ENCODE results near the gene TNFRSF13B.

Gene TNFRSF13B

GRCh38 chr17:16971458-16972338, at the start of gene TNFRSF13B:
TNFRSF13B (minus strand) TSS chr17:16972118; CDS start chr17:16972075, 43 bp downstream.
- no peak for TF ChIP-seq CTCF (IDR thresholded peaks at IDR 0.05; ENCODE audit: extremely low read depth, missing control alignments)

GRCh38 chr17:17021194-17021863, 49.4 kb upstream of the TNFRSF13B start:
- no peak for DNase-seq (ENCODE audit: low spot score)

More at GRCh38 chr17:16971458-16972338, at the start of gene TNFRSF13B:
- no peak for DNase-seq (ENCODE audit: low spot score)

GRCh38 chr17:17020821-17021193, 48.9 kb upstream of the TNFRSF13B start:
- no peak for TF ChIP-seq CTCF (IDR thresholded peaks at IDR 0.05; ENCODE audit: extremely low read depth, missing control alignments)
- DNase-seq (ENCODE audit: low spot score), result no peak

More at GRCh38 chr17:17021194-17021863, 49.4 kb upstream of the TNFRSF13B start:
- TF ChIP-seq CTCF (IDR thresholded peaks at IDR 0.05; ENCODE audit: extremely low read depth, missing control alignments), result no peak

- no peak for TF ChIP-seq CTCF (IDR thresholded peaks at IDR 0.05; ENCODE audit: extremely low read depth, missing control alignments)
- no peak for DNase-seq (ENCODE audit: low spot score)
These were observed 48.1 kb upstream of the TNFRSF13B start for GRCh38 chr17:17019891-17020456.

GRCh38 chr17:17019430-17019762, 47.5 kb upstream of the TNFRSF13B start:
- no peak for TF ChIP-seq CTCF (IDR thresholded peaks at IDR 0.05; ENCODE audit: extremely low read depth, missing control alignments)
- DNase-seq (ENCODE audit: low spot score), result no peak

- DNase-seq (ENCODE audit: low spot score), result no peak
These were observed 46.9 kb upstream of the TNFRSF13B start for GRCh38 chr17:17018612-17019429.

More at GRCh38 chr17:17018612-17019429, 46.9 kb upstream of the TNFRSF13B start:
- TF ChIP-seq CTCF (IDR thresholded peaks at IDR 0.05; ENCODE audit: extremely low read depth, missing control alignments), result no peak
